Activated T-helper 1 cell treated with anti-CD3 and anti-CD28 coated beads, Interleukin-2, amount 50 U/mL, for 16 hours (primary cell): ENCODE data around the gene HS6ST2.

Experiments used
- DNase-seq, 2 donors: peaks; one replicate each; pipeline ENCODE4 v3.0.0-alpha.2; 2020; ENCODE audit warnings: low read depth in 1 of 2, low spot score in 1 of 2

Gene HS6ST2

GRCh38 chrX:132685276-132685675, 273.2 kb downstream of the HS6ST2 start:
- no peak for DNase-seq

- no peak for DNase-seq
Observed at GRCh38 chrX:132677233-132677716, 281.2 kb downstream of the HS6ST2 start.

- no peak for DNase-seq
Observed at GRCh38 chrX:132676561-132677186, 281.8 kb downstream of the HS6ST2 start.

GRCh38 chrX:132676102-132676501, 282.3 kb downstream of the HS6ST2 start:
- no peak for DNase-seq

- no peak for DNase-seq
Observed at GRCh38 chrX:132673331-132673730, 285.1 kb downstream of the HS6ST2 start.

- no peak for DNase-seq
Observed at GRCh38 chrX:132671229-132671641, 287.2 kb downstream of the HS6ST2 start.

- DNase-seq: no peak
Observed at GRCh38 chrX:132669142-132669541, 289.3 kb downstream of the HS6ST2 start.

- DNase-seq: no peak
Observed at GRCh38 chrX:132668178-132668577, 290.3 kb downstream of the HS6ST2 start.

GRCh38 chrX:132665676-132666075, 292.8 kb downstream of the HS6ST2 start:
- DNase-seq: no peak

- no peak for DNase-seq
Observed at GRCh38 chrX:132664273-132664672, 294.2 kb downstream of the HS6ST2 start.

GRCh38 chrX:132662844-132663243, 295.6 kb downstream of the HS6ST2 start:
- no peak for DNase-seq

- DNase-seq: no peak
Observed at GRCh38 chrX:132657876-132658275, 300.6 kb downstream of the HS6ST2 start.

- no peak for DNase-seq
Observed at GRCh38 chrX:132652871-132653270, 305.6 kb downstream of the HS6ST2 start.

- DNase-seq: no peak
Observed at GRCh38 chrX:132651421-132652086, 306.9 kb downstream of the HS6ST2 start.

- DNase-seq: no peak
Observed at GRCh38 chrX:132648895-132649294, 309.5 kb downstream of the HS6ST2 start.

- no peak for DNase-seq
Observed at GRCh38 chrX:132639446-132639845, 319.0 kb downstream of the HS6ST2 start.

GRCh38 chrX:132638313-132638712, 320.1 kb downstream of the HS6ST2 start:
- DNase-seq: no peak

- DNase-seq: no peak
Observed at GRCh38 chrX:132636080-132636479, 322.3 kb downstream of the HS6ST2 start.

GRCh38 chrX:132634521-132634920, 323.9 kb downstream of the HS6ST2 start:
- no peak for DNase-seq

GRCh38 chrX:132631579-132632232, 326.7 kb downstream of the HS6ST2 start:
- DNase-seq: no peak

- DNase-seq: no peak
Observed at GRCh38 chrX:132624466-132624865, 334.0 kb downstream of the HS6ST2 start.

- DNase-seq: no peak
Observed at GRCh38 chrX:132623942-132624341, 334.5 kb downstream of the HS6ST2 start.
